IPS DF 19.7 (cell line): ENCODE results near the gene ADCK1.
"Not testable (repeated sequence)": the region's sequence is repeated elsewhere in the genome, so short reads cannot be mapped to it uniquely, and the experiment has no call there.

ENCODE experiments used
- DNase-seq: peaks from one replicate; pipeline ENCODE4 v3.0.0-alpha.2; 2013; ENCODE audit warnings: low read depth, low spot score

Gene ADCK1

DNA sequence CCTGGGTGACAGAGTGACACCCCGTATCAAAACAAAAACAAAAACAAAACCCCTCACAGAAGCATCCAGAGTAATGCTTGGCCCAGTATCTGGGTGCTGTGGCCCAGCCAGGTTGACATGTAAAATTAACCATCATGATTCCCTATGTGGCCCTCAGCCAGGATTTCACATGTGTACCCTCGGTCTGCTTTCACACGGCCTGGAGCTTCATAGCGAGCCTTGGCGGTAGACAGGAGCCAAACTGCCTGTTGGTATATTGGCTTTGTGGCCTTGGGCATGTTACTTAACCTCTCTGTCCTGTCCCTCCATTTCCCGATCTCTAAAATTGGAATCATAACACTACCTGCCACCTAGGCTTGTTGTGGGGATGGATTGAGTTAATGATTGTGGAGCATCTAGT lies 65.5 kb downstream of the ADCK1 start:
- DNase-seq, result no peak

DNA sequence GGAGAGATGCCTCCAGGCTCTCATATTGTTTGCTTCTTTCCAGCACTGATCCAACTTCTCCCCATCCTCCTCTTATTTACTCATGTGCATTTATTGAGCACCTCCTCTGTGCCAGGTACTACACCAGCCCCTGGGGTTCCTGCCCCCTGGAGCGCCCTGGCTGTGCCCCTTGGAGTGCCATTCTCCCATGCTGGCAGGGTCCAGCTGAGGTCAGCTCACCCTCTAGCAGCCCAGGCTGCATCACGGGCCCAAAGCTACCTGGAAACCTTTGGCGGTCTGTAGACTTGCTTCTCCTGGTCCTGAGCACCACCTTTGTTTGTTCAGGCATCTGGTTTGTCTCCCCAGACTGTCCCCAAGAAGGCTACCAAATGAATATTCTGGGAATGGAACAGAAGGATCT lies 67.0 kb downstream of the ADCK1 start:
- no peak for DNase-seq

DNA sequence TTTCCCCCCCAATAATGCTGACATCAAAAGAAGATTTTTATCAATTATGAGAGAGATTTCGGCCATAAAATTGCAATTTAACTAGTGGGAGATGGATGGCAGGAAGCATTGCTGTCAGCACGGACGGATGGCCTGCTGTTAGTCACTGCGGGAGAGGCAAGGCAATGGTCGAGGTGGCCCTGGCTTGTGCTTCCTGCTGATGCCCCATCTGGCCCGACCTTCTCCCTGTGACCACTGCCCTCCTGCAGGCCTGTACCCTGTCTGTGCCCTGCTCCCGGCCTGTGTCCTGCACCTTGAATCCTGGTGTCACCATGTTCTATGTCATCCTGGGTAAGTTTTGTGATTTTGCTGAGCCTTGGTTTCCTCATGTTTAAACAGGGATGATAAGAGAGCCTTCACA lies 67.6 kb downstream of the ADCK1 start:
- DNase-seq, result no peak

DNA sequence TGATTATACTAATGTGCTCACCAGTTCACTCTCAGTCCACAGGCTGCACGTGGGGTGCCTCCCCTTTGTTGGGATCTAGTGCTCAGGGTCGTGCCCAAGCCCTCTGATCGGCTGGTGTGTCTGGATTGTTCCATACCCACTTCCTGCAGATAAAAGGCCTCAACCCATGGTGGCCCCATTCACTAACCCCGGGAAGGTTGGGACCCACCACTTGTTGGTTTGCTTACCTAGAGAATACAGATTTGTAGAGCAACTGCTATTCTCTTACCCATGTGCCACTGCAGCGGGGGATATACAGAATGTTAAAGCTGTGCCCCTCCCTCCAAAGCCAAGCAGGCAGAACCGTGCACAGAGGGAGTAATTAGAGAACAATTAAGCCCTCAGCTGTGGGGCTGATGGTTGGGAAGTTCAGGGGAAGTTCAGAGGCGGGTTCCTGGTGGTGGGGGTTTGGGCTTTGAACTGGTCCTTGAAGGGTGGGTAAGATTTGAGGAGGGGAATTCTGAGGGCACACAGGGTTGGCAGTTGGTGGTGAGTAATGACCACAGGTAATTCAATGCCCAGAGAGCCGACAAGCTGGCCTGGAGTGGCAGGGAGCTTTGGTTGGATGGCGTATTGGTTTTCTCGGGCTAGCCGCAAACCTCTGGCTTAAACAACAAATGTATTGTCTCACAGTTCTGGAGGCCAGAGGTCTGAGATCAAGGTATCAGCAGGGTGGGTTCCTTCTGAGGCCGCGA lies 68.8 kb downstream of the ADCK1 start:
- no peak for DNase-seq

DNA sequence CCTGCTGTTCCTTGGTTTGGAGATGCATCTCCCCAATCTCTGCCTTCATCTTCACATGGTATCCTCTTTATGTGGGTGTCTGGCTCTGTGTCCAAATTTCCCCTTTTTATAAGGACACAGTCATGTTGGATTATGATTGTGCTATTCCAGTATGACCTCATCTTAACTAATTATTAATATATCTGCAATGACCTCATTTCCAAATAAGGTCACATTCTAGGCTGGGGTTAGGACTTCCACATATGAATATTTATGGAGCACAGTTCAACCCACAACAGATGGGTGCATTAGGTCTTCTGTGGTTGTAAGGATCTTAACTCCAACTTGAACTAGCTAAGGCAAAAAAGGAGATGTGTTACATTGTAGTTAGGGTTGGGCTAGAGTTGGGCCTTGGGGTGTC lies 69.4 kb downstream of the ADCK1 start:
- DNase-seq, result no peak

DNA sequence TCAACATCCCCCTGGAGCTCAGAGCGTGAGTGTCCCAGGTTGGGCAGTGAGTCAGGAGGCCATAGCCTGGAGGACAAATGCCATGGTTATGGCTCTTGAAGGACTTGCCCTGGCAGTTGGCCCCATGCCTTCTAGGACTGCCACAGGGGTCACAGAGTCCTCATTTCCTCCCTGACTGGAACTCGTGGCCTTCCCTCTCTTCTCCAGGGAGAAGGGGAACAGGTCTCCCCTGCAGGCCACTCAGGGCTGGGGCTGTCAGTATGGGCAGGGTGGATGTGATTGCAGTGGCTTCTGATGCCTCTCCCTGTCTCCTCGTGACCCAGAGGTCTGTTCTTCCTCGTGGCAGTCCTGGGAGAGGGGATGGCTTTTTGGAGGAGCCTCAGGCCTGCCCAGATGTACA lies 70.7 kb downstream of the ADCK1 start:
- DNase-seq, result no peak

DNA sequence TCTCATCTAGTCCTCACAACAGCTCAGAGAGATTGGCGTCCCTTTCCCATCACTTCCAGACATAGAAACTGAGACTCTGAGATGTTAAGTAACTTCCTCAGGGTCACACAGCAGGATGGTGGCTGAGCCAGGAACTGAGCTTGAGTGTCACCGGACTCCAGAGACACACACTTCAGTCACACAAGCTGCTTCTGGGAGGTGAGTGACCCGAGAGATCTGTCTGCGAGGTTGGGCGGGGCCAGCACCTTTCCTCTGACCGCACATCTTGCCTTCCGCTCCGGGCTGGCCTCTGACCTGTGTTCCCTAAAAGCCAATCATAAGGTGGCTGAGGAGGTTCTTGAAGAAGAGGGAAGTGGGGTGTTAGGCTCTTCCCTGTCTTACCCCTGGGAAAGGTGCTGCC lies 72.2 kb downstream of the ADCK1 start:
- no peak for DNase-seq

DNA sequence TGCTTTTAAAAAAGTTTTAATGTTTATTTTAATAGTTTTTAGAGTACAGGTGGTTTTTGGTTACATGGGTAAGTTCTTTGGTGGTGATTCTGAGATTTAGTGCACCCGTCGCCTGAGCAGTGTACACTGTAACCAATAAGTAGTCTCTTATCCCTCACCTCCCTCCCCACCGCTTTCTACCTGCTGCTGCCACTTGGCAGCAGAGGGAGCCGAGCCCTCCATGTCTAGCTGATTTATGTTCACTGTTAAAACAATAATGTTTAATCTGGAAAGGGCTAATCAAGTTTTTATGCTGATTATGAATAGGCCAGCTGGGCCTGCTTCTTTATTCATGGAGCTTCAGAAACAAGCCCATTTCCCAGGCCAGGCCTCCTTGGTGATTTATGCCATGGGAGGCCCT lies 73.1 kb downstream of the ADCK1 start:
- no peak for DNase-seq

DNA sequence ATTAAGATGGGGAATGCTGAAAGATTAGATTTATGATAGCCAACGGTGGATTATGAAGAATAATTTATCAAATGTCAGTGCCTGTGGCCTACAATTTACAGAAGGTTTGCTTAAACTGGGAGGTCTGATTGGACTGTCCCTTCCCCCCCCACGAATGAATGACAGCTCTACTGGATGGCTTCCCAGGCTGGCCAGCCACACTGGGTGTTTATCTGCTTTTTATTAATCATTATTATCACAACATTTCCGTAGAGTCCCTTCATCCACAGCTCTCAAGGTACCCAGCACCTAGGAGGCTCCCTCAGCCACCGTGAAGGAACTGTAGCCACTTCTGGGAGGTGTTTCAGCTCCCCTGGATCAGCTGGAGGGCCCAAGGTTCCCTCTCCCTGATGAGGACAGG lies 78.9 kb downstream of the ADCK1 start:
- DNase-seq, result no peak

DNA sequence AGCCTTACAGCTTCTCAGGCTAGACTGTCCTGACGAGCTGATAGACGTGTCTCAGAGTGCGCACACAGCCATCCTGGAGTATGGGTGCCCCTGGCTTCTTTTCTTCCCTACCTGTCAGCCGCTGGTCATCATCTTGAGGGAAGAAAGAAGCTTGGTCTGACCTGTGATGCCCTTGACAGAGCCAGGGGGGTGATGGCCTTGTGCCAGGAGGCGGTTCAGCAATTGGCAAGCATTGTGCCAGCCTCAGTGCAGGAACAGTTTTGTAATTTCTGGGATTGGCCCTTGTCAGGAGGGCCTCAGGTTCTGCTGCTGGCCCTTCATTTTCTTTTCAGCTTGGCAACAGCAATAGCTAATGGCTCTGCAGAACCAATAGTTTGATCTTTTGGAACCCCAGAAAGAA lies 80.1 kb downstream of the ADCK1 start:
- no peak for DNase-seq

DNA sequence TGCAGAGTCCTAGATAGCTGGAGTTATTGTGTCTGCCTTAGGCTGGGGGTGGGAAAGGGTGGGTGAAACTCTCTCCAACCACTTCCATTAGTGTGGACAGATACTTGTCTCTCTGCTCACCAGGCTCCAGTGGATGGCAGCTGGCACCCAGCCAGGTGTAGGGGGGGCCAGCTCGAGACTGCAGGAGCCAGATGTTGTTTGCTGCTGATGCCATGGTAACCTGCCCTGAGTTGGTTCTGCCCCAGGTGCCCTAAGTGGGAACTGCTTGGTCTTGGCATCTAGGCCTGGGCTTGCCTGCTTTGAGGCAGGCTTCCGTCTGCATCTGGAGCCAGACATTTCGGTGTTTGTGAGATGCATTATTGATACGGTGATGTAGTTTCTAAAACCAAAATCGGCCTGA lies 82.2 kb downstream of the ADCK1 start:
- DNase-seq, result no peak

DNA sequence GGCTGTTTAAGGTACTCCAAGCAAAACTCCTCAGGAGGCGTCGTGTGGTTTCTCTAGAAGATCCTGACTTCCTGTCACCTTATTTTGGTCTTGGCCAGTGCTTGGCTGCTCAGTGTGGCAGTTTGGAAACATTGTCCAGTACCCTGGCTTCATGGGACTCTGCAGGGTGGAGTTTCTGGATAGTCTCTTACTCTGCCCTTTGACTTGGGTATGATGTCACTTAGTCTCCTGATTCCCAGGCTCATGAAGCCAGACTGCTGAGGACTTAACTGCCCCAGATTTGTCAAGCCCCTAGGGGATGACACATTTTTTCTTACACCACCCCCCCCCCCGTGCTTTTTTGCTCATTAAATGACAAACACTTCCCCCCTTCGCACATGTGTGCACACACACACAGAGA lies 82.7 kb downstream of the ADCK1 start:
- DNase-seq, result no peak

DNA sequence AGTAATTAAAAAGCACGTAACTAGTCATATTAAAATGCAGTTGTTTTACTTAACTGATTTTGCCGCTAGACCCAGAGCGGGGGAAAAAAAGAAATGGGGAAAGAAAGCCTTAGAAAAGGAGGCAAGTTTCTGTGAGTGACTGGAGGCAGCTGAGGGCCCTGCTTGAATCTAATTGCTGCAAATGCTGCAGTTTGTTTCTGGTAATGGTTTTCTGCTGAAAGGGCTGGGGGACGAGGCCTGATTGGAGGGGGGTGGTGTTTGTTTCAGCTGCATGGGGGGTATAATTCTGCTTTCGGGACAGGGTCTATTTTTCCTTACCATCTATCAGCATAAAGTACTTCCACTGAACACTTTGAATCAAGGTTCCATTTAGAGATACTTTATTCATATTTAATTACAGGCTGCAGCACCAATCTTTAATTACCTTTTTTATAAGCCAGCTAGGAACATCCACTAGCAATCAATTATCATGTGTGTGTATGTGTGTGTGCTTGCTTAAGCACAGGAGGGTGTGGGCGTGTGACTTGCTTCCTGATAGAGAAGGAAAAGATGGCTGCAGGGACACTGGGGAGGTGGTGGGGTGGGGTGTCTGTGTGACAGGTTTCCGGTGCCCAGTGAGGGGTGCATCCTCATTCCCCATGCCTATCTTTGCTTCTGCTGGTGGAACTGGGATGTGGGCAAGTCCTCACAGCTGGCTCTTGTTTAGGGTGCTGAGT lies 83.4 kb downstream of the ADCK1 start:
- no peak for DNase-seq

DNA sequence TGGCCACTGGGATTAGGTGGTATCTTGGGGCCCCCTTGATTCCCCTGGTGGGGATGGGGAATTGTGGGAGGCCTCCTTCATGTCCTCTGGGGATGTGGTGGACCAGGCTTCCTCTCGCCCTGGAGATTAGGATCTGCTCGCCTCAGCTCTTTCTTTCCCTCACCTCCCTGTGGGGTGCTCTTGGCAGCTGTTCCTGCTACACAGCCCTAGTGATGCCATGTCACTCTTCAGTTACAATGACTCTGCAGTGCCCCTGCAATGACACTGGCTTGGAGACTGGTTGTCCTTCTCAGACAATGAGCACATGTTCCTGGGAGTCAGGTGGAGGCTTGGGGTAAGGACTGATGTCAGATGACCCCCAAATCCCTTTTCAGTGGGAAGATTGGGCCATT lies 83.9 kb downstream of the ADCK1 start:
- DNase-seq, result no peak

DNA sequence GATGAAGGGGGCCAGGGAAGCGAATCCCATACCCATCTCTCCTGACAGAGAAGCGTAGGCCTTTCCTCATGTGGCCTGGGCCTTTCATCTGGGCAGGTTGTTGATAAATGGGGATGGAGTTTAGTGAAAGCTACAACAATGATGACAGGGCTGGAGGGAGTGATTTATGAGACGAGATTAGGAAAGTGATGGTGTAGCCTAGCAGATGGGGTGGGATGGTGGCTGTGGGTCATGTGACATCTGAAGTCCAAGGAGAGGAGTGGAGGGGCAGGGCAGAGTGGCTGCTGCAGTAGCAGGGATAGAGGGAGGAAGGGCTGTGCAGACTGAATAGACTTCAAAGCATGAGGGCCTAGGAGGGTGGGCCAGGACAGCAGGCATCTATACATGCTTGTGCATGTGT lies 85.5 kb downstream of the ADCK1 start:
- no peak for DNase-seq

DNA sequence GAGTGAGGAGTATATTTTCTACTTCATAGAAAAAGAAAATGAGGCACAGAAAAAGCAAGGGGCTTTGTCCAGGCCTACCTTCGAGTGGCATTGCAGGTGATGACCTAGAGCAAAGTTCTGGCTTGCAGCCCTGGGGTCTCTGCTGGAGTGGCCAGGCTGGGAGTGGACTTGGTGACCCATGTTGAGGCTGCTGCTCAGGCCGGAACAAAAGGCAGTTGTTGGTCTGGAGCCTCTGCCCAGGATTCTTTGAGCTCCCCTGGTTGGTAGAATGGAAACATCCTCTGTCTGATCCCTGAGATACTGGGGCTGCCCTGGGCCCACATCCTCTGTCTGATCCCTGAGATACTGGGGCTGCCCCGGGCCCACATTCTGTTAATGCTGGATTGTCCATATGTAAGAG lies 86.1 kb downstream of the ADCK1 start:
- DNase-seq, result no peak

DNA sequence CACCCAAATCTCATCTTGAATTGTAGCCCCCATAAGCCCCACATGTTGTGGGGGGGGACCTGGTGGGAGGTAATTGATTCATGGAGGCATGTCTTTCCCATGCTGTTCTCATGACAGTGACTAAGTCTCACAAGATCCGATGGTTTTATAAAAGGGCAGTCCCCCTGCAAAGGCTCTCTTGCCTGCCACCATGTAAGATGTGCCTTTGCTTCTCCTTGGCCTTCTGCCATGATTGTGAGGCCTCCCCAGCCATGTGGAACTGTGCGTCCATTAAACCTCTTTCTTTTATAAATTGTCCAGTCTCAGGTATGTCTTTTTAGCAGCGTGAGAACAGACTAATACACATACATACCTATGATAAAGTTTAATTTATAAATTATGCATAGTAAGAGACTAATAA lies 89.0 kb downstream of the ADCK1 start:
- not testable (repeated sequence) for DNase-seq

DNA sequence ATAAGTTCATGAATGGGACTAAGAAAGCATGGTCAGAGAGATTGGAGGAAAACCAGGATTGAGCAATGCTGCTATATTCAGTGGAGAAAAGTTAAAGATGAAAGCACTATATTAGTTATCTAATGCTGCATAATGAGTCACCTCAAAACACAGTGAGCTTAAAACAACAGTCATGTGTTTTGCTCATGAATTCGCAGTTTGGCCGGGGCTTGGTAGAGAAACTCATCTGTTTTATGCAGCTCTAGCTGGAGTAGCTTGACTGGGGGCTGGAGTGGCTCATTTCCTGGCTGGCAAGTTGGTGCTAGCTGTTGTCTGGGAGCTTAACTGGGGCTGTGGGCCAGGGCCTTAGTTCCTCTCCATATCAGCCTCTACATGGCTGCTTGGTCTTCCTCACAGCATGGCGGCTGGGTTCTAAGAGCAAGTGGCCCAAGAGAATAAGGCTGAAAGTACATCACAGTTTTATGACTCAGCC lies 90.1 kb downstream of the ADCK1 start:
- no peak for DNase-seq

DNA sequence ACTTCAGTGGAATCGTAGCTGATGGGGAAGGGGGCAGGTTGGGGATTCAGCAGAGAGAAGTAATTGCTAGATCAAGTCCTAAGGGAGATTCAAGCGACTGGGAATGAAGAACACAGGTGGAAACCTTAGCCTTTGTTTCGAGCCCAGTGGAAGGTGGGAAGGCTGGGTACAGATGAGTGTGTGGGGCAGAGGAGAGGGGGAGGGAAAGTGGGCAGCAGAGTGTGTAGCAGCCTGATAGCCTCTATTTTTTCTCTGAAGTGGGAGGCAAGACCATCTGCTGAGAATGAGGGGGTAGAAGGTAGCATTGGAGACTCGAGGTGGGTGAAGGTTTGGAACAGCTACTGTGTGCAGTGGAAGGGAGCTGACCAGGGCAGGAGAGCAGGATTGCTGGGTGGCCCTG lies 91.0 kb downstream of the ADCK1 start:
- DNase-seq, result no peak

DNA sequence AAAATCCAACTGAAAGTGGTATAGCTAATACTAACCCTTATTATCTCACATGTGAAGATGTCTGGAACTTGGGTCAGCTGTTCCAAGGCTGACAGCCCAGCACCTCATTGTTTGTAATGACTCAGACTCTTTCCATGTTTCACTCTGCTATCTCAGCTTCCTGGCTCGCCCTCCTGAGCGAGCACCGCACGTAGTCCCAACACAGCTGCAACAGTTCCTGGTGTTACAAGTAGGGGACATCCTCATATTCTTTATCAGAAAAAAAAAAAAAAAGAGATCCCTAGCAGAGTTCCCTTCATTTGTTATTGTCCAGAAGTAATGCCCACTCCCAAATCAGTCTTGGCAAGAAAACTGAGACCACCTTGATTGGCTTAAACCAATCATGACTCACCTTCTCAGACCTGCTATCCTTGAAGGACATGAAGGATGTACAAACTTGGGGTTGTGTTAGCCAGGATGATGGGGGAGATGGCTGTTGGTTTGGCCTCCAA lies 92.5 kb downstream of the ADCK1 start:
- no peak for DNase-seq

DNA sequence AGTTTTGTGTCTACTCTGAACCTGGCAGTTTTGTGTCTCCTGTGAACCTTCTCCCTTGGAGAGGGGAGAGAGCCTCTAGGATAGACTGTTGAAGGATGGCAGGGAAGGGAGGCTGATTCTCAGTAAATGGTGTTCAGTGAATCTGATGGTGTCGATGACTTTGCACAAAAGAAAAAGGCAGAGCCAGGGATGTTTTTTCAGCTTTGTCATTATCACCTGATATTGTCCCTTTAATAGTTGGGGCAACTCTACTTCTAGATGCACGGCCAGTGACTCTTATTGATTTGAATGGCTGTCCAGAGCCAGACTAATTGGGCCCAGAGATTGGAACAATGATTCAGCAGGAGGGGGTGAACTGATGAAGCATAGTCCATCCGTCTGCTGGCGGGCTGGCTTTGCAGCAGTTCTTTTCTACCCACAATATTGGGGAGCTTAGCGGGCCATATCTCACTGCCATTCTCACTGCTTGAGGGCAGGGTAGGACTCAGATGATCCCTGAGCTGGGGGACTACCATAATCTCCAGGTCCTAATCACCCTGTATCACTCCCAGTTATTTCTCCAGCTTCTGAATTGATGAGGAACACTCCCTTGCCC lies 93.1 kb downstream of the ADCK1 start:
- DNase-seq, result no peak

DNA sequence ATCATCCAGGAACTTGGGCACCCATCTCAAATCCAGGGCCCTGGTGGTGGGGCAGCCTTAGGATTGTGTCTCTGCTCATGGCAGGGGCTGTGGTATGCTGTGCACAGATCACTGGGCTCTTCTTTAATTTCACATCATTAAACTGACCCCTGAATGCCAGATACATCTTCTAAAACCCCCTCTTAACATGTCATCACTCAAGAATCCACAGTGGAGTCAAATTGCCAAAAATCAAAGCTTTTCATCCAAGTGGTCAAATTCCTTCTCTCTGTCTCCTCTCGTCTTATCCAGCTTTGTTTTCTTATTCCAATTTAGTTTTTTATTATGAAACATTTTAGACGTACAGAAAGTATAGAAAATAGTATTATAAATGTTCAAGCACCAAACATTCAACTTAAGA lies 97.5 kb downstream of the ADCK1 start:
- DNase-seq, result no peak

DNA sequence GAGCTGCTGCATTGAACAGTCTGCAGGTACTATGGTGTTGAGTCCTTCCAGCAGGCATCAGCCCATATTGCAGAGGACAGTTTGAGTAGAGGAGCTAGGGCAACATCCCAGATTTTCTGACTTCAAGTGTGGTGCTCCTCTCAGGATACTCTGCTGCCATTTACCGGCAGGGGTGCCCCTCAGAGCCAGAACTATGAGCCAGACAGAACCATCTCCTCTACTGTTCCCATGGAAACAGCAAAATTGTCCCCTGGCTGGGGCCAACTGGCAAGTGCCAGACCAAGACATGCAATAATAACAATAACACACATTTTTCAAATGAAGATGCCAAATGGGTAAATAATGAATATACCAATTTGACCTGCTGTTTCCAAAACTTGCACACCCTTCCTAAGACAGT lies 102.9 kb downstream of the ADCK1 start:
- DNase-seq, result no peak
